GM19463 (cell line): Measurements from ENCODE around the gene NCOR1.
"Not testable (repeated sequence)": the region's sequence is repeated elsewhere in the genome, so short reads cannot be mapped to it uniquely, and the experiment has no call there.

Experiments used
- ATAC-seq: cut with Tn5 transposase; IDR thresholded peaks from one replicate; pipeline ENCODE4 v1.9.1; 2021; ENCODE audit warnings: mild to moderate bottlenecking, moderate library complexity; ENCODE audit not compliant: unreplicated experiment

The NCOR1 gene

DNA sequence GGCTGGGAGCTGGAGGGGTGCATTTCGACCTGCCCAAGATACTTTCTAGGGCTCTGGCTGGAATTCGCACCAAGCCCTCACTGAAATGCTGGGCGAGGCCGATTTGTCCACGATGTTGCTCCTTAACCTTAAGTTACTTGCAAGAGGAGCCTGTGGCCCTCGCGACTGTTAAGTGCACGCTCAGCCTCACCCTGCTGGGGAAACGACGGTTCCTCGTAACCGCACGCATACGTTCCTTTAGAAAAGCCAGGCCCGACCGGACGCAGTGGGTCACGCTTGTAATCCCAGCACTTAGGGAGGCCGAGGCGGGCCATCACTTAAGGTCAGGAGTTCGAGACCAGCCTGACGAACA lies 607 bp upstream of the NCOR1 start:
- peak; percentile 3 for ATAC-seq

DNA sequence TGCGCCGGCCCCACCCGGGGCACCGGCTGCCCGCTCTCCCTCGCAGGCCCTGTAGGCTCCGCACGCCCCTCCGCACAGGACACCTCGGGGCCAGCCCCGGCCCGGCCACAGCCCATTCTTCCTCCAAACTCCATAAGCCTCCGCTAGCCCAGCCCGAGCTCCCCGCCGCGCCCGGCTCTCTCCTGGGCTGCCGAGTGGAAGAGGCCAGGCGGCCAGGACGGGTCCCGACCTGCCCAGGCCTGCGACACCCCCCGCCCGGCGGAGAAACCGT lies 397 bp downstream of the NCOR1 start:
- peak; percentile 33 for ATAC-seq

DNA sequence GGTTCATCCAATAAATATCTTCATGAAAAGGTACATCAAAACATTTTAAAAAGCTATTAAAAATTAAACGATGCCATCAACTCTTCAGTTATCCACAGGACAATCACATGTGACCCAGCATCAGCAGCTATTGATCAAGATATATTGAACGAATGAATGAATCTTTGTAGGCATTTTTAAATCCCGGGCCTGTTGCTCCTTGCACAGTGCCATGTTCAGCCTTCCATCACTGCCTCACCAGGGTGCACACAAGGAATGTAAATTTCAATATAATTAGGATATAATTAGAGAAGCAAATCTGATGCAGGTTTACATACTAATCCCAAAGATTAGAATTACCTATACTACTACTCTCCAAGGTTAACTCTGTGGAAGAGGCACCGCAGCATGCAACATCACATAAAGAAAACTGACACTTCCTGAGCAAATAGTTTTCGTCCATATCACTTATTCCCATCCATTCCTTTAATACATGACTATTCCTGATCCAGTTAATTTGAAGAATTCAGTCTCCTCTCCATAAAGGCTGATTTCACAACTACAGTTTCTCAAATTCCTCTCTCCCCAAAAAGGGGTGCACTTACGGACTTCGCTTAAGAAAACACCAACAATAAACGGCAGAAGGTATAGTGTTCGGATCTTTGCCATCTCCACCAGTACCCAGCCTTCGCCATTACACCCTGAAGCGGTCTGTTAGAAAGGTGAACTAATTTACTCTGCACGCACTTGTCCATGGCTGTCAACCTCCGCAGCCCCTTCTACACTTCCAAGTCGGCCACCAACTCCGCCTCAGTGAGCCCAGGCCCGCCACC lies 938 bp downstream of the NCOR1 start:
- no peak for ATAC-seq

DNA sequence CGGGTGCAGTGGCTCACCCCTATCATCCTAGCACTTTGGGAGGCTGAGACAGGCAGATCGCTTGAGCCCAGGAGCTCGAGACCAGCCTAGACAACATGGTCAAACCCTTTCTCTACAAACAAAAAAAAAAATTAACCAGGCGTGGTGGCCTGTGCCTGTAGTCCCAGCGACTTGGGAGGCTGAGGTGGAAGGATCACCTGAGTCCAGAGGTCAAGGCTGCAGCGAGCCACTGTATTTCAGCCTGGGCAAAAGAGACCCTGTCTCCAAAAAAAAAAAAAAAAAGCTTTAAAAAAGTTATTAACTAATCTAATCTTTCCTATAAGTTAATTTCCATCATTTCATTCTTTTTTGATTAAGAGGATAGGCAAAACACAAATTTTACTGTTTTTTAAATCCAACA lies 2.5 kb downstream of the NCOR1 start:
- no peak for ATAC-seq

DNA sequence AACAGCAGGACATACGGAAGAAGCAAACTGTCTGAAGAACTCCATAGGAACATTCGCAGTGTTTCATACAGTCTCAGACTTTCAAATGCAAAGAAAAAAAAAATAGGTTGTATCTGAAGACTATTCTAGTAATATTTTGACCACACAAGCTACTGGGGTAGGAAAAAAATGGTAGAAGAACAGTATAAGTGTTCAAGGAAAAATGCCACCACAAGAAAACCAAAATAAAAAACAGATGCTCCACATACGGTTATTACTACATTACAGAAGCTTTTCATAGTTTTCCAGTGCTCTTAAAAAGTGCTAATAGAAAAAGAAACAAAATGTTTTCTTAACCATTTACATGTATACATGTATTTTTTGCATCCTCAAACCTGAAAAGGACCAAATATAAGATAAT lies 3.7 kb downstream of the NCOR1 start:
- no peak for ATAC-seq

DNA sequence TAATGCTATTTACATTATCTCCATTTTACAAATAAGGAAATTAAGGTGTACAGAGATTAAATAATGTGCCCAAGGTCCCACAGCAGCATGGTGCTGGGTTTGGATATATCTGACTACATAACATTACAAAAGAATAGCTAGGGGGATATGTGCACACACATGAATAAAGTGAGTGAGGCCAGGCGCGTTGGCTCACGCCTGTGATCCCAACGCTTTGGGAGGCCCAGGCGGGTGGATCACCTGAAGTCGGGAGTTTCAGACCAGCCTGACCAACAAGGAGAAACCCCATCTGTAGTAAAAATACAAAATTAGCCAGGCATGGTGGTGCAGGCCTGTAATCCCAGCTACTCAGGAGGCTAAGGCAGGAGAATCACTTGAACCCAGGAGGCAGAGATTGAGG lies 10.6 kb downstream of the NCOR1 start:
- not testable (repeated sequence) for ATAC-seq

DNA sequence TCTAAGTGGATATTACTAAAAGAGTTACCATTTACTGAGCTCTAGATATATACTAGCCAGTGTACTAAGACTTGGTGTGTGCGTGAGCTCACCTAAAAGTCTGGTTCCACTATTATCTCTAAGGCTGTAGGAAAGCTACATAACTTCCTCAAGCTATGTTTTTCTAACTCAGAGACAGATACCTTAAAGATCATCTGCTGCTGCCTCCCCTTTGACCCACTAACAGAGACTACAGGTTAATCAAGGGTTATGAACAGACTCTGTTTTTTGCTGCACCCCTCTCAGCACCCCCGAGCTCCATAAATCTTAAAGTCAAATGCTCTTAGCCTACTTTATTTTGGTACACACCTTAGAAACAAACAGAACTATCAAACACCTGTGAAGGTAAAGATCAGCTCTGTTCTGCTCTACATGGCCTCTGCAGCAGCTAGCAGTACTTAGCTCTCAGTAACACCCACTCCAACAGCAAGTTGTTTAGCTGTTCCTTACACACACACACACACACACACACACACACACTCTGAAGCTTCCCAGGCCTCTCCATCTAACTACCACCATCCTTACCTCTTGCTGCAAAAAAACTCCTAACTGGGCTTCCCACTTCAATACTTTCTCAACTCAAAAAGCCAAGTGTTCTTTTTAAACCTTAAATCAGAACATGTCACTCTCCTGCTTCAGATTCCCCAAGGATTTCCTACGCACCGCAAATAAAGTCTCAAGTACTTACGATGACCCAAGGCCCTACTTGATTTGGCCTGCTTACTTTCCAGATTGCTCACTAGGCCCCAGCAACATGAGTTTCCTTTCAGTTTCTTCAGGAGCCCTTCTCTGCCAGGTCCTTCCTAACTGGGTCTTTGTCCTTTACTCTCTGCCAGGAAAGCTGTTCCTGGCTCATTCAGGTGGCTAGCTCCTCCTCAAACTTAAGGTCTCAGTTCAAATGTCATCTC lies 12.5 kb downstream of the NCOR1 start:
- not testable (repeated sequence) for ATAC-seq

DNA sequence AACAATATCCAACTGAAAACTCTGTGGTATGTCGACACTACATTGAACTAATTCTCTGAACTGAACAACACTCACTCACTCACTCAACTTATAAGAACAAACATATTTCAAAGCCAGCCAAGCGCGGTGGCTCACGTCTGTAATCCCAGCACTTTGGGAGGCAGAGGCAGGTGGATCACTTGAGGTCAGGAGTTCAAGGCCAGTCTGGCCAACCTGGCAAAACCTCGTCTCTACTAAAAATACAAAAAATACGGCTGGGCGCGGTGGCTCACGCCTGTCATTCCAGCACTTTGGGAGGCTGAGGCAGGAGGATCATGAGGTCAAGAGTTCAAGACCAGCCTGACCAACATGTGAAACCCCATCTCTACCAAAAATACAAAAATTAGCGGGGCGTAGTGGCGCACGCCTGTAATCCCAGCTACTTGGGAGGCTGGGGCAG lies 13.6 kb downstream of the NCOR1 start:
- not testable (repeated sequence) for ATAC-seq

DNA sequence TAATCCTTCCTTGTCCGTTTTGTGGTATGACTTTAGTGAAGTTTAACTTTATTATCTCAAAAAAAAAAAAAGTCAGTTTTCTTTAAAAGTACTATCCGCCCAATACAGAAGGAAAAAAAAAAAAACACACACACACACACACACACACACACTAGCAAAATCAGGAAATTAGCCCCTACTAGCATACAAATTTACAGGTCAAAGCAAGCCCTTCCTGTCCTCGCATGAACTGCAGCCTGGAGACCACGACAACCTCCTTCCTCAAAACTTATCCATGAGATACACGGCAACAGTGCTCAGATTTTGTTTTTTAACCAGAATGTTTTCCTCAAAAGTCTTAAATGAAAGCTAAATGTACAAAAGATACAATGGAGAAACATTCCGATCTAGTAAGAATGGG lies 16.2 kb downstream of the NCOR1 start:
- no peak for ATAC-seq

DNA sequence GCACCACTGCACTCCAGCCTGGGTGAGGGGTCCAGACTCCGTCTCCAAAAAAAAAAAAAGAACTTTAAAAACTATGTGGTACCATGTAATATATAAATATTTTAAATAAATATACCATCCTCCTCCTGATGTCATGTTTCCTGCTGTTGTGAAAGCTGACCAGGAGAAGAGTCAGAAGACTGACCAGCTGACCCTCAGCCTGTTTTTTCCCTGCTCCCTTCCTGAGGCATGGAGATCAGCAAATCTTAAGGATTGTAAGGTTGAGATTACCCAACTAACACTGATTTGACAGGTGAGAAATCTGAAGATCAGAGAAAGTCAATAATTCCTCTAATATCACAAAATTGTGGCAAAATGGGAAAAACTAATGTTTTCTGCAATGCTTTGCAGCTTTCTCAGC lies 18.1 kb downstream of the NCOR1 start:
- no peak for ATAC-seq

DNA sequence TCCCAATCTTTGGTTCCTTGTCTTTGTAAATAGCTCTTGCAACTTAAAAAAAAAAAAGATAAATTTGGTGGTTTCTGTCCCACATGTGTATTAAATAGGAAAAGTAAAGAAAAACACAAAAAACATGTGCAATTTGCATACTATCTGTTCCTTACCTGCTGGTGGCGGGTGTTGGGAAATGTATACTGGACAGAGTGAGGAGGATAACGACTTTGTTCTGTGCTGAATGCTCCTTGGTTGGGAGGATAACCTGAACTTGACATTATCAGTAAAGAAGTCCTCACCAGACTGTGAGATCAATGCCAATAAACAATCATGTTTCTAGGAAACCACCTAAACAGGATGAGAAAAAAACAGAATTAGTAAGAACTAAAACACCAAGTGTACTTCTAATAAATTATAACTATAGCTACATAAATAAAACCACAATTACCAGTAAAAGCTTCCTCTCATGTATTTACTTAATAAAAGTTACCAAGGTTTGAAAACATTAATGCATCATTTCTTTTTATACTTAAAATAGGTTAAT lies 21.0 kb downstream of the NCOR1 start:
- ATAC-seq: not testable (repeated sequence)

DNA sequence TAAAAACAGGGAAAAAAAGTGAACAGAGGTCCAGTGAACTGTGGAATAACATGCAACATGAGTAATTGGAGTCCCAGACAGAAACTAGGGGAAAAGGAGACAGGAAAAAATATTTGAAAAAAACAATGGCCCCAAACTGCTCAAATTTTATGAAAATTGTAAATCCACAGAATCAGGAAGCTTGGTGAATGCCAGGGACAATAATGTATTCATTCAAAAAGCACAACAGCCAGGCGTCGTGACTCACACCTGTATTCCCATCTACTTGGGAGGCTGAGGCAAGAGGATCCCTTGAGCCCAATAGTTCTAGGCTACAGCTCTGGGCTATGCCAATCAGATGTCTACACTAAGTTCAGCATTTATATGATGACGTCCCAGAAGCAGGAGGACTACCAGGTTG lies 23.7 kb downstream of the NCOR1 start:
- ATAC-seq: no peak

DNA sequence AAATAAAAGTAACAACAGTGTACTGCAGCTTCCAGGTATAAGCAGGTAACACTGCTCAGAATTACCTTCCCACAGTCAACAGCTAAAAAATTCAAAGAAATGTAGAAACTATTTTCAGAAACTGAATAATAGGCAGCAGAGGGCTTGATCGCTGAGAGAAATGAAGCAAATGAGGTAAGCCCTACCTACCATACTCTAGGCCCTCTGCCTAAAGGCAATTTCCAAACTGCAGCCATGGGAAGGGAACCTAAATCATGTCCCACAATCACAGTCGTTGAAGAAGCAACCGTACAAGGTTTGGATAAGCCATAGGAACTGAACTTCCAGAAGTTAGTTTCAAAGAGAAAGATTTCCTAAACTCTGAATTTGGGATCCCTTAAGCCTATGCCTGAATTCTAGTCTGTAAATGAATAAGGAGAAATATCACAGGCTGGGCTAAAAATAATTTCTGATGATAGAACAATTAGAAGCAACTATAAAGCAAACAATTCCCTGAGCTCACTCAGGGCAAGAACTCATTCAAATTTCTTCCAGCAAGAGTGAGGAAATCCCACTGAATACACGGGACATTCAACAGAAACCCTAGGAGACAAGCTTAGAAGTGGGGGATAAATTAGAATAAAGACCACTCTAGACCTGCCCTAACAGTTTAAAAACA lies 24.5 kb downstream of the NCOR1 start:
- ATAC-seq: no peak

DNA sequence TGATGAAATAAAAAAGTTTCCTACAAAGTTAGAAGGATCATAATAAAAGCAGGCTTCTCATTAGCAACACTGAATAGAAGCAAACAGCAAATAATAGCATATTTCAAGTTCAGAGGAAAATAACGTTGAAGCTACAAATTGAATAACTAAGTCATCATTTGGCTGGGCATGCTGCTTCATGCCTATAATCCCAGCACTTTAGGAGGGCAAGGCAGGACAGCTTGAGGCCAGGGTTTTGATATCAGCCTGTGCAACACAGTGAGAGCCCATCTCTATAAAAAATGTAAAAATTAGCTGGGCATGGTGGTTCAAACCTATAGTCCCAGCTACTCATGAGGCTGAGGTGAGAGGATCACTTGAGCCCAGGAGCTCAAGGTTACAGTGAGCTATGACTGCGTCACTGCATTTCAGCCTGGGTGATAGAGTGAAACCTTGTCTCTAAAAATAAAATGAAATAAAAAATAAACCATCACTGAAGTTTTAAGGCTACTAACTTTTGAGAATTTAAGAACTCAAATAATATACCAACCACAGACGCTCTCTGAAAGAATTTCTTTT lies 25.5 kb downstream of the NCOR1 start:
- no peak for ATAC-seq

DNA sequence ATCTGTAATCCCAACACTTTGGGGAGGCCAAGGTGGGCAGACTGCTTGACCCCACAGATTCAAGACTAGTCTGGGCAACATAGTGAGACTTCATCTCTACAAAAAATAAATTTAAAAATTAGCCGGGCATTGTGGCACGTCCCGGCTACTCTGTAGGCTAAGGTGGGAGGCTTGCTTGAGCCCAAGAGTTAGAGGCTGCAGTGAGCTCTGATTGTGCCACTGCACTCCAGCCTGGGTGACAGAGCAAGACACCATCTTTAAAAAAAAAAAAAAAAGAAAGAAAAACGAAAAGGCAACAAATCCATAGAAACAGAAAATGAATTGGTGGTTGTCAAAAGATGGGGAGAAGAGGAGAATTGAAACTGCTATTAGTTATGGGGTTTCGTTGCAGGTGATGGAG lies 27.7 kb downstream of the NCOR1 start:
- no peak for ATAC-seq

DNA sequence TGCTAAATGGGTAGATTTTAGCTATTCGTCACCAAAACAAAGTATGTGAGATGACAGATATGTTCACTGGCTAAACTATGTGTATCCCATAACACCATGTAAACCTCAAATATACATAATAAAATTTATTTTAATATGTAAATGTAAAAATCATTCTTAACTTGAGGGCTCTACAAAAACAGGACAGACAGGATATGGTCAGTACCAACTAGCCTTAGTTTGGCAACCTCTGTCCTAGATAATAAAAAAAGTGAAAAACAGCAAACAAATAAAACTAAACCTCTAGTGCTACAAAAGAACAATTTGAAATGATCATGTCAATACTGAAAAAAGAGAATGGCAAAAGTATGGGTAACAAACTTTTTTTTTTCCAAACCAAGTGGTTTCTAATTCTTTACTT lies 33.8 kb downstream of the NCOR1 start:
- ATAC-seq: no peak

DNA sequence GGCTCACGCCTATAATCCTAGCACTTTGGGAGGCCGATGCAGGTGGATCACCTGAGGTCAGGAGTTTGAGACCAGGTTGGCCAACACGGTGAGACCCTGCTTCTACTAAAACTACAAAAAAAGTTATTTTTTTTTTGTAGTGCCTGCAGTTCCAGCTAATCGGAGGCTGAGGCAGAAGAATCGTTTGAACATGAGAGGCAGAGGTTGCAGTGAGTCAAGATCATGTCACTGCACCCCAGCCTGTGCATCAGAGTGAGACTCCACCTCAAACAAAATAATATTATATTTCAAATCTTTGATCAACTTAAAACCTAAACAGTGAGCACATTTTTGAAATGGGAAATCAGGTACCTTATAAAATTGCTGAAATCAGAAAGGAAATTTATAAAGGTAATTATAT lies 36.5 kb downstream of the NCOR1 start:
- ATAC-seq: no peak

DNA sequence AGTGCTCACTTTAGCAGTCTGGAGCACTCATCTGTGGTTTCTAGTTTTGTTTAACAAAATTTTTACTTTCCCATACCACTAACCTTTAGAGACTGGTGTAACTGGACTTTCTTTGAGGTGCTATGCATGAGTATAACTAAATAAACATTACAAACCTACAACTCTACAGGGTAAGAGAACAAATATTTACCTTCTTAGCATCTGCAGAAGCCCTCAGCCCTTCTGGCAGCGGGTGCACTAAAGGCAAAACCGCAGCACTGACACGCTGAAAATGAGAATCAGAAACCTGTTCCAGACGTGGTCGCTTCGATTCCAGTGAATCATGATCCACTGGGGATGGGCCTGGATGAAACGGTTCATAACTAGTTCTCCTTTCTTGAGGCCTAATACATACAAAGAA lies 43.7 kb downstream of the NCOR1 start:
- no peak for ATAC-seq

DNA sequence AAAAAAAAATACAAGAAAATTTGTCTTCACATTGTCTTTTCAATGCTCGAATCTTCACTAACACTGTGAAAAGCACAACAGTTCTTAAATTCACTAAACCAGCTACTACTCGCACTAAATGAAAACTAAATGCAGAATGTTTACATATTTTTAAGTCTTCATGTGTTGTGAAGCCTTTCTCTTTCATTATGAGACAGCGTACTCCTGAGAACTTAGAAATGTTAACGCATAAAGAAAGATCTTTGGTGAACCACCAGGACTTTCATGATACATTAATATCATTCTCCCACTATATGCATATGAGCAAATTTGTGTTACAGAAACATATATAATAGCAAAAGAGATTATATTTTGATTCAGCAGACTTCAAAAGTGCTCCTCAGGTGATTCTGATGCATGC lies 48.6 kb downstream of the NCOR1 start:
- not testable (repeated sequence) for ATAC-seq

DNA sequence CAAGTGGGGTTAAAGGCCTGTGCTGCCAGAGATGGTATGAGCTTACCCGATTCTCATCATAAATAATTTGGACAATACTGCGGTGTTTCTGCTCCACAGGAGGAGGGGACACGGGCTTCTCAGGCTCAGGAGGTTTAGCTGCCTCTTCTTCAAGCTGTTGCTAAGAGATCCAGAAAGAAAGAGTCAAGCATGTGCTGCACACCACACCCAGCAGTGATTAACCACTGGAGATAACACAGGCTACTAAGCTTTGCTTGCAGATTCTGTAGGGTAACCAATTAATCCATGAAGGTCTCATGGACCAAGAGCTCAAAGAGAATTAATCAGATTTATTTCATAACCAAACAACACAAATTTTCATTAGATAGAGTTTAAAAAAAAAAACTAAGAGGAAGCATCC lies 56.6 kb downstream of the NCOR1 start:
- ATAC-seq: no peak

DNA sequence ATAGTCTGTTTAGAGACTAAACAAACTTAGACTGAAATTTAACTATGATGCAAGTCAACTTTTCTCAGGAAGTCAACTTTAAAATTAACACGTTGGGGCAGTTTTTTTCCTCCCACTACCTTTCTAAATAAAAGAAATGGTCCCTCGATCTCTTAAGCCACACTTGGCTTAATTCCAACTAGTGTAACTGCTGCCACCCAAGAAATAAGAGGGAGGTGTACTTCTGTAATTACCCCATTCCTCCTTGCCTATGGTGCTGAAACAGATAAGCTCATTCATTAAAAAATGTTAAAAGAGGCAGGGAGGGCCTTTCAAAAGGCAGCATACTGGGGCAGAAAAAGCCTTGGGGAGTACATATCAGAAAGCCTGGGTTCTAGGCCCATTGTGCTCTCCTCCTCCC lies 59.8 kb downstream of the NCOR1 start:
- no peak for ATAC-seq
